OCI-LY7 (cell line): ENCODE results near the gene AOPEP. TPM values are rescaled to one million over a fixed set of nuclear protein-coding genes. Genes with fewer than 3 reads are reported as not detected.

ENCODE experiments used
- BruUV-seq: library from RNA; stranded (reverse); fragments of 400-500 nt; replicated peaks from 2 replicates; lab custom pipeline; 2021; lab: Mats Ljungman, UMichigan
- CTCF ChIA-PET: fragments of 300-600 bp; sonication (Branson Sonifier 250); formaldehyde crosslinking; loops from one replicate; lab custom pipeline; 2022; ENCODE audit warnings: antibody characterized with exemption; ENCODE audit not compliant: unreplicated experiment; lab: Charles Lee
- POLR2A ChIA-PET: fragments of 300-600 bp; sonication (Branson Sonifier 250); formaldehyde crosslinking; loops from one replicate; lab custom pipeline; 2022; ENCODE audit warnings: antibody characterized with exemption; lab: Charles Lee
- DNase-seq: peaks from one replicate; pipeline ENCODE4 v3.0.0-alpha.2; 2015; ENCODE audit warnings: low spot score
- H2AFZ ChIP-seq: fragments of 200-600 bp; sonication (generic), shearing (Covaris generic); 2 replicates; pipeline ENCODE4 v1.6.1; 2014; ENCODE audit warnings: mild to moderate bottlenecking, antibody characterized with exemption, low read length, moderate library complexity
- H3K27ac ChIP-seq: fragments of 200-600 bp; sonication (generic); 2 replicates; pipeline ENCODE4 v1.5.1; 2014; ENCODE audit warnings: mixed run types, low read depth, mild to moderate bottlenecking, moderate library complexity, low read length, inconsistent platforms; ENCODE audit not compliant: poor library complexity, severe bottlenecking
- H3K36me3 ChIP-seq: fragments of 200-600 bp; sonication (generic); 2 replicates; pipeline ENCODE4 v1.6.1; 2014; ENCODE audit warnings: mild to moderate bottlenecking, antibody characterized with exemption, low read length, moderate library complexity, mixed read lengths; ENCODE audit not compliant: insufficient read depth
- H3K4me1 ChIP-seq: fragments of 200-600 bp; sonication (generic); 2 replicates; pipeline ENCODE4 v1.5.1; 2014; ENCODE audit warnings: mild to moderate bottlenecking, low read length; ENCODE audit not compliant: insufficient read depth, poor library complexity, severe bottlenecking
- H3K4me2 ChIP-seq: fragments of 200-600 bp; sonication (generic); 2 replicates; pipeline ENCODE4 v1.6.1; 2014; ENCODE audit warnings: mild to moderate bottlenecking, low read length
- H3K4me3 ChIP-seq: fragments of 200-600 bp; sonication (generic); 2 replicates; pipeline ENCODE4 v1.5.1; 2014; ENCODE audit warnings: mild to moderate bottlenecking, low read depth, low read length; ENCODE audit not compliant: poor library complexity, severe bottlenecking
- H3K79me2 ChIP-seq: fragments of 200-600 bp; sonication (generic); 2 replicates; pipeline ENCODE4 v1.6.1; 2016; ENCODE audit warnings: low read depth, mild to moderate bottlenecking, low read length, moderate library complexity, mixed read lengths; ENCODE audit not compliant: insufficient read depth
- H3K9me2 ChIP-seq: fragments of 200-600 bp; sonication (generic); 2 replicates; pipeline ENCODE4 v1.6.1; 2016; ENCODE audit warnings: mild to moderate bottlenecking, low read length, mixed read lengths; ENCODE audit not compliant: insufficient read depth
- H3K9me3 ChIP-seq: fragments of 200-600 bp; sonication (generic); 2 replicates; pipeline ENCODE4 v1.6.1; 2014; ENCODE audit warnings: mild to moderate bottlenecking, mixed run types, low read length, mixed read lengths
- H4K20me1 ChIP-seq: fragments of 200-600 bp; sonication (generic); 2 replicates; pipeline ENCODE4 v1.6.1; 2014; ENCODE audit warnings: mild to moderate bottlenecking, antibody characterized with exemption, low read length, moderate library complexity, mixed read lengths; ENCODE audit not compliant: insufficient read depth
- CTCF ChIP-seq: fragments of 200-600 bp; sonication (generic); conservative IDR thresholded peaks from 2 replicates; pipeline ENCODE4 v1.5.1; 2014; ENCODE audit warnings: mild to moderate bottlenecking, antibody characterized with exemption, low read length, moderate library complexity, mixed read lengths
- EZH2phosphoT487 ChIP-seq: fragments of 200-600 bp; sonication (generic); IDR thresholded peaks from 2 replicates; pipeline ENCODE4 v1.6.1; 2018; ENCODE audit warnings: low read depth, borderline replicate concordance, mild to moderate bottlenecking, mixed run types, antibody characterized with exemption, low read length, moderate library complexity, mixed read lengths
- intact Hi-C: fragments of 100-400 bp; cut with micrococcal nuclease; formaldehyde crosslinking; loops from one replicate; pipeline ENCODE4 v1.10.0; 2022; ENCODE audit not compliant: unreplicated experiment
- total RNA-seq, 2 experiments: library from RNA; depleted of rRNA in 1 of 2; stranded (reverse); fragments of >200 nt in 1 of 2; shearing (Covaris generic) in 1 of 2; gene quantifications; 2 replicates each; pipeline ENCODE4 v1.2.3, GENCODE V29; 2014 to 2022

Gene AOPEP
- total RNA-seq, 2 experiments from 2014 or later = 17.3 to 24.3 TPM

- no TSS peak for BruUV-seq
- H3K9me2 ChIP-seq = no peaks in the 10 kb centered on the region
- intact Hi-C loops = no loop called here
- no peak overlapping the region for H3K27ac ChIP-seq
- no peaks in the 10 kb centered on the region for H3K4me1 ChIP-seq
- no peak for DNase-seq
- H2AFZ ChIP-seq = no peak overlapping the region
- CTCF ChIA-PET = no interaction called here
- H3K4me3 ChIP-seq = no peak overlapping the region
- no peaks in the 10 kb centered on the region for H4K20me1 ChIP-seq
- no peaks in the 10 kb centered on the region for H3K79me2 ChIP-seq
- no peaks in the 10 kb centered on the region for H3K9me3 ChIP-seq
- H3K4me2 ChIP-seq = no peak overlapping the region
- TF ChIP-seq EZH2phosphoT487 = no peak
- TF ChIP-seq CTCF = no peak
- POLR2A ChIA-PET = interaction anchor here (1.0 kb wide), 1 partner anchor 128 kb away, joined by 4 read pairs; no protein-coding TSS in a partner anchor
- H3K36me3 ChIP-seq = no peaks in the 10 kb centered on the region
These were observed 127.4 kb downstream of the AOPEP start for GRCh38 chr9:94853887-94854286.

GRCh38 chr9:94855903-94856302 is 129.4 kb downstream of the AOPEP start:
- H3K27ac ChIP-seq = no peak overlapping the region
- peaks cover 8% of the 10 kb centered on the region for H3K4me1 ChIP-seq
- CTCF ChIA-PET = no interaction called here
- H3K36me3 ChIP-seq = no peaks in the 10 kb centered on the region
- H3K4me3 ChIP-seq = no peak overlapping the region
- H3K9me2 ChIP-seq = no peaks in the 10 kb centered on the region
- H3K79me2 ChIP-seq = no peaks in the 10 kb centered on the region
- H3K9me3 ChIP-seq = no peaks in the 10 kb centered on the region
- H3K4me2 ChIP-seq = no peak overlapping the region
- POLR2A ChIA-PET = no interaction called here
- 0 out of 2 replicates have a peak, but pooled peaks cover 7% of the 10 kb centered on the region for H4K20me1 ChIP-seq
- no peak for DNase-seq
- TF ChIP-seq CTCF (no peak), EZH2phosphoT487 (no peak)
- BruUV-seq = no TSS peak
- H2AFZ ChIP-seq = no peak overlapping the region
- intact Hi-C loops = no loop called here

GRCh38 chr9:94857791-94858190 is 131.3 kb downstream of the AOPEP start:
- H3K9me2 ChIP-seq = no peaks in the 10 kb centered on the region
- H3K36me3 ChIP-seq = no peaks in the 10 kb centered on the region
- DNase-seq = no peak
- no peak overlapping the region for H3K4me3 ChIP-seq
- no peaks in the 10 kb centered on the region for H3K9me3 ChIP-seq
- POLR2A ChIA-PET = interaction anchor here (0.6 to 1.0 kb wide), 4 partner anchors 30 to 464 kb away, joined by 3 read pairs; no protein-coding TSS in a partner anchor
- BruUV-seq = no TSS peak
- no peak overlapping the region for H3K27ac ChIP-seq
- H3K4me2 ChIP-seq = no peak overlapping the region
- no peak overlapping the region for H2AFZ ChIP-seq
- H3K79me2 ChIP-seq = no peaks in the 10 kb centered on the region
- peaks cover 20% of the 10 kb centered on the region for H3K4me1 ChIP-seq
- CTCF ChIA-PET = no interaction called here
- intact Hi-C loops = no loop called here
- TF ChIP-seq CTCF = no peak
- TF ChIP-seq EZH2phosphoT487 = no peak
- H4K20me1 ChIP-seq = peaks cover 17% of the 10 kb centered on the region
